Neuron (in vitro differentiated cells): ENCODE data around the gene BCR.

Experiments used
- H2AFZ ChIP-seq: one replicate; pipeline ENCODE4 v1.6.1; 2013; ENCODE audit warnings: low read depth, mild to moderate bottlenecking, inconsistent platforms, low read length, moderate library complexity
- H3K27me3 ChIP-seq: one replicate; pipeline ENCODE4 v1.6.1; 2013; ENCODE audit warnings: low read length; ENCODE audit not compliant: insufficient read depth
- H3K36me3 ChIP-seq: one replicate; pipeline ENCODE4 v1.6.1; 2013; ENCODE audit warnings: low read length; ENCODE audit not compliant: insufficient read depth
- H3K4me1 ChIP-seq: one replicate; pipeline ENCODE4 v1.6.1; 2013; ENCODE audit warnings: low read length; ENCODE audit not compliant: insufficient read depth
- H3K4me3 ChIP-seq: 2 replicates; pipeline ENCODE4 v1.5.1; 2013; ENCODE audit warnings: mild to moderate bottlenecking, low read length, moderate library complexity
- H3K9me3 ChIP-seq: one replicate; pipeline ENCODE4 v1.6.1; 2013; ENCODE audit warnings: low read length

The BCR gene

GRCh38 chr22:23204125-23204488 is 23.8 kb downstream of the BCR start:
- no peaks in the 10 kb centered on the region for H3K27me3 ChIP-seq
- no peak overlapping the region for H2AFZ ChIP-seq
- H3K9me3 ChIP-seq = no peaks in the 10 kb centered on the region
- H3K36me3 ChIP-seq = peaks cover 19% of the 10 kb centered on the region
- H3K4me3 ChIP-seq = no peak overlapping the region
- peaks cover 5% of the 10 kb centered on the region for H3K4me1 ChIP-seq

- H3K9me3 ChIP-seq = no peaks in the 10 kb centered on the region
- no peak overlapping the region for H2AFZ ChIP-seq
- no peak overlapping the region for H3K4me3 ChIP-seq
- H3K4me1 ChIP-seq = peaks cover under 1% of the 10 kb centered on the region
- H3K27me3 ChIP-seq = no peaks in the 10 kb centered on the region
- peaks cover 19% of the 10 kb centered on the region for H3K36me3 ChIP-seq
These were observed 24.3 kb downstream of the BCR start for GRCh38 chr22:23204541-23205157.

- H3K9me3 ChIP-seq = no peaks in the 10 kb centered on the region
- H3K27me3 ChIP-seq = no peaks in the 10 kb centered on the region
- peaks cover 19% of the 10 kb centered on the region for H3K36me3 ChIP-seq
- H2AFZ ChIP-seq = no peak overlapping the region
- H3K4me3 ChIP-seq = no peak overlapping the region
- H3K4me1 ChIP-seq = no peaks in the 10 kb centered on the region
These were observed 25.2 kb downstream of the BCR start for GRCh38 chr22:23205339-23206049.

GRCh38 chr22:23206915-23207314 is 26.6 kb downstream of the BCR start:
- Histone ChIP-seq H3K9me3 (no peaks in the 10 kb centered on the region), H3K27me3 (no peaks in the 10 kb centered on the region), H3K4me3 (no peak overlapping the region), H3K4me1 (no peaks in the 10 kb centered on the region), H3K36me3 (peaks cover 22% of the 10 kb centered on the region), H2AFZ (no peak overlapping the region)

DNA sequence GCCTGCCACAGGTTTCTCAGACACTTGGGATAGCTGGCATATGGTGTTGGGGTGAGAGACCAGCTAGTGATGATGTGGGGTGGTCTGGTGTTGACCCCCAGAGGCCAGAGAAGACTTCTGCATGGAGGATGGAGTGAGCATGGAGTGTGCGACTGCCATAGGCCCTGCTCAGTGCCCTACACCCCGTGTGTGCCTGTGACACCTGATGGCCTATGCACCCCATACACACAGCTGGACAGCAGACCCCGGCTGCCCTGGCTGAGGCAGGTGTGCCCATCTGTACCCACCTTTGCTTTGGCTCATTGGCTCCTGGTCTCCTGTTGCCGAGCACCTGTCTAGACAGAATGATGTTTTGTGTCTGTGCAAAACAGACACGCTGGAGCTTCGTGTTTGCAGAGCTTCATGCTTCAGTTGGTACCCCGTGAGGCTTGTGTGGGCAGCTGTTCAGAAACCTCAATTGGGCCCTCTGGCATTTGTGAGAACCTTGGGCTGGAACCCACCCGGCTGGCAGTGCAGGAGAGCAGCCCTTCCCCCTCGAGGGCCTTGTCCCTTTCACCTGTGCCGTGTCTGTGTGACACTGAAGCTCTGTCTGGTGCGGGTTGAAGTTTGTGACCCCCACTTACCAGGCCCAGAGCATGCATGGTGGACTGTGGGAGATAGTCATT is 27.6 kb downstream of the BCR start:
- Histone ChIP-seq H3K4me3 (no peak overlapping the region), H2AFZ (no peak overlapping the region), H3K27me3 (no peaks in the 10 kb centered on the region), H3K4me1 (no peaks in the 10 kb centered on the region), H3K9me3 (no peaks in the 10 kb centered on the region), H3K36me3 (peaks cover 22% of the 10 kb centered on the region)

DNA sequence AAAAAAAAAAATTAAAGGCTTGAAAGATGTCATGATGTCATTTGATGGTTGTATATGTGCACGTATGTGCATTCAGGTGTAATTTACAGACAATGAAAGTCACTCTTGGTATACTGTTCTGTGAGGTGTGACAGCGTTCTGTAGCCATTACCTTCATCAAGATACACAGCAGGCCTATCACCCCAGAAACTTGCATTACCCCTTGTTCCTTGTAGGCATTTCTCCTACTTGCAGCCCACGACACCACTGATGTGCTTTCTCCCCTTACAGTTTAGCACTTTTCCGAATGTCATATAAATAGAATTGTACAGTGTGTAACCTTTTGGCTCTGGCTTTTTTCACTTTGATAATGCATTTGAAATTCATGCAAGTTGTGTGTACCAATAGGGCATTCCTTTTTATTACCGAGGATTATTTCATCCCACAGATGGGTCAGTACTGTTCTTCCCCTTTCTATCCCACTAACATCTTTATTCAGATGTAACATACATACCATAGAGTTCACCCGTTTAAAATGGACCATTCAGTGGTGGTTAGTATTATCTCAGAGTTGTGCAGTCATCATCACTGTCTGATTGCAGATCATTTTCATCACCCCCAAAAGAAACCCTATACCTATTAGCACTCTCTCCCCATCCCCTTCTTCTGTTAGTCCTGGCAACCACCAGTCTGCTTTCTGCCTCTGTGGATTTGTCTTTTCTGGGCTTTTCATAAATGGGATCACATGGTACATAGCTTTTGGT is 30.3 kb downstream of the BCR start:
- Histone ChIP-seq H3K36me3 (peaks cover 5% of the 10 kb centered on the region), H2AFZ (no peak overlapping the region), H3K9me3 (peaks cover 3% of the 10 kb centered on the region), H3K4me1 (no peaks in the 10 kb centered on the region), H3K4me3 (no peak overlapping the region), H3K27me3 (no peaks in the 10 kb centered on the region)

DNA sequence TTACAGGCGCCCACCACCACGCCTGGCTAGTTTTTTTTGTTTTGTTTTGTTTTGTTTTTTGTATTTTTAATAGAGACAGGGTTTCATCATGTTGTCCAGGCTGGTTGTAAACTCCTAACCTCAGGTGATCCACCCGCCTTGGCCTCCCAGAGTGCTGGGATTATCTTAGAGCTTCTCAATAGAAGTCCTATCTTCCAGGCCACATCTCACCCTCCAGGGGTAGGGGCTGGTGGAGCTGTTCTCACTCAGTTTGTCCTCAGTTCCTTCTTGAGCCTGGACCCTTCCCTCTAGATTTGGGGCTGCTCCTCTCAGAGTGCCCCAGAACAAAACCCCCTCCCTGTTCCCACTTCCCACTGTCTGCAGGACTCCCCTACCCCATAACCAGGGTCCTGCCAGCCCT is 31.3 kb downstream of the BCR start:
- Histone ChIP-seq H3K4me1 (no peaks in the 10 kb centered on the region), H3K27me3 (no peaks in the 10 kb centered on the region), H3K36me3 (peaks cover 5% of the 10 kb centered on the region), H2AFZ (no peak overlapping the region), H3K9me3 (peaks cover 5% of the 10 kb centered on the region), H3K4me3 (no peak overlapping the region)

GRCh38 chr22:23212061-23213021 is 32.0 kb downstream of the BCR start:
- Histone ChIP-seq H3K4me3 (no peak overlapping the region), H3K9me3 (peaks cover 5% of the 10 kb centered on the region), H3K27me3 (no peaks in the 10 kb centered on the region), H2AFZ (no peak overlapping the region), H3K36me3 (peaks cover 5% of the 10 kb centered on the region), H3K4me1 (no peaks in the 10 kb centered on the region)

GRCh38 chr22:23213022-23213555 is 32.8 kb downstream of the BCR start:
- peaks cover 2% of the 10 kb centered on the region for H3K4me1 ChIP-seq

DNA sequence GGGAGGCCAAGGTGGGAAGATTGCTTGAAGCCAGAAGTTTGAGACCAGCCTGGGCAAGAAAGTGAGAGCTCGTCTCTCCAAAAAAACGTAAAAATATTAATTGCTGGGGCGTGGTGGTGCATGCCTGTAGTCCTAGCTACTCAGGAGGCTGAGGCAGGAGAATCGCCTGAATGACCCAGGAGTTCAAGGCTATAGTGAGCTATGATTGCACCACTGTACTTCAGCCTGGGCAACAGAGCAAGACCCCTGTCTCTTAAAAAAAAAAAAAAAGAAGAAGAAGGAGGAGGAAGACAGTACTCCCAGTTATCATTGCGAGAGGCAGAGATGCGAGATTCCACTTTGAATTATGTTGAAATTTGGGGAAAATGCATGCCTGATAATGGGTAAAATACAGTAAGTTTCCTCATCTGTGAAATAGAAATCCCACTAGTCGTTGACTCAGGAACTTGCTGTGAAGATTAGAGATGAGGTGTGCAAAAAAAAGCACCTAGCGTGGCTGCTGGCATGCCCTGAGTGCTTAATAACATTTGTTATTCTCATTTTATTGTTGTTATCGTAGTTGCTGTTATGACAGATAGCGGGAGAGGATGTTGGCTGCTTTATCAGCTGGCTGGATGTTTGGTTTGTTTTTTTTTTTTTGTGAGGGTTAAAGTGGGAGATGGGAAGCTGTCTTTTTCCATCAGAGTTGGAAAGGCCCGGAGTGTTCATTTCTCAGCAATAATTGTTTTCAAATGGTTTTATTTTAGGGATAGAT is 33.4 kb downstream of the BCR start:
- H3K9me3 ChIP-seq = peaks cover 5% of the 10 kb centered on the region
- no peak overlapping the region for H2AFZ ChIP-seq
- H3K4me3 ChIP-seq = no peak overlapping the region
- H3K4me1 ChIP-seq = peaks cover 9% of the 10 kb centered on the region
- peaks cover 5% of the 10 kb centered on the region for H3K36me3 ChIP-seq
- H3K27me3 ChIP-seq = no peaks in the 10 kb centered on the region

More at GRCh38 chr22:23213022-23213555, 32.8 kb downstream of the BCR start:
- peaks cover 5% of the 10 kb centered on the region for H3K9me3 ChIP-seq
- H3K4me3 ChIP-seq = no peak overlapping the region
- H2AFZ ChIP-seq = no peak overlapping the region
- no peaks in the 10 kb centered on the region for H3K27me3 ChIP-seq
- H3K36me3 ChIP-seq = peaks cover 5% of the 10 kb centered on the region

- peaks cover 15% of the 10 kb centered on the region for H3K4me1 ChIP-seq
- H3K36me3 ChIP-seq = peaks cover 5% of the 10 kb centered on the region
- H3K9me3 ChIP-seq = peaks cover 5% of the 10 kb centered on the region
- H3K4me3 ChIP-seq = no peak overlapping the region
- no peaks in the 10 kb centered on the region for H3K27me3 ChIP-seq
- no peak overlapping the region for H2AFZ ChIP-seq
These were observed 34.1 kb downstream of the BCR start for GRCh38 chr22:23214398-23214797.
